ENCODE data around the gene SYNGR2.

SYNGR2 gene, protein sequence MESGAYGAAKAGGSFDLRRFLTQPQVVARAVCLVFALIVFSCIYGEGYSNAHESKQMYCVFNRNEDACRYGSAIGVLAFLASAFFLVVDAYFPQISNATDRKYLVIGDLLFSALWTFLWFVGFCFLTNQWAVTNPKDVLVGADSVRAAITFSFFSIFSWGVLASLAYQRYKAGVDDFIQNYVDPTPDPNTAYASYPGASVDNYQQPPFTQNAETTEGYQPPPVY

DNA sequence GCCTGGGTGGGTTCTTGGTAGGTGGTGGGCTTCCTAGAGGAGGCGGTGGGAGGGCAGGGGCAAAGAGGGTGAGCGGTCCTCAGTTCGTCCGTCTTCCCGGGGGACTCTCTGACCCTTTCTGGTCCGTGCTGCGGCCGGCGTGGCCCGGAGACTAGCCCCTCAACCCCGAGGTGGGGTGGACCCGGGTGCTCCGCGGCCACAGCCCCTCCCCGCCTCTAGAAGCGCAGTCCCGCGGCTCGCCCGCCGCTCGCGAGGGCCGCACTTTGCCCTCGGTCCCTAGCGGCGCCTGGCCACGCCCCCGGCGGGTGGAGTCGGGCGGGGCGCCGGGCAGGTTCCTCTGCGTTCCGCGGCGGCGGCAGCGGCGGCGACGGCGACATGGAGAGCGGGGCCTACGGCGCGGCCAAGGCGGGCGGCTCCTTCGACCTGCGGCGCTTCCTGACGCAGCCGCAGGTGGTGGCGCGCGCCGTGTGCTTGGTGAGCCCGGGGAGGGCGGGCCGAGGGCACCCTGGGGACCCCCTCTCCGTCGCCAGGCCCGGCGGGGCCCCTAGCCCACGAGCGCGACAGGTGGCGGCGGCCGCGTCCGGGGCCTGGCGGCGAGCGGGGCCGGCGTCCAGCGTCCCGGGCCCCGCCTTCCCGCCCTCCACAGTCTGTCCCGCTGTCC is at the start of gene SYNGR2:
SYNGR2 (plus strand) TSS at position 340 of the 661 bp plus-strand sequence; CDS start at position 376, 36 bp downstream.
- Histone ChIP-seq H3K36me3 (ENCODE audit: control insufficient read depth, insufficient read depth, low read length) (peaks cover 15% of the 10 kb centered on the region), H3K27me3 (ENCODE audit: control insufficient read depth, insufficient read depth, low read length) (no peaks in the 10 kb centered on the region), H3K9ac (ENCODE audit: low read length) (peak within 1 kb of the TSS; percentile 71), H3K27ac (ENCODE audit: low read depth, low read length) (no peak within 1 kb of the TSS), H3K9me3 (ENCODE audit: control insufficient read depth, insufficient read depth, low read depth, low read length) (no peaks in the 10 kb centered on the region), H3K4me3 (ENCODE audit: low read depth, low read length) (peak within 1 kb of the TSS; percentile 78), H3K4me1 (ENCODE audit: control insufficient read depth, insufficient read depth, low read length) (peaks cover 34% of the 10 kb centered on the region)

DNA sequence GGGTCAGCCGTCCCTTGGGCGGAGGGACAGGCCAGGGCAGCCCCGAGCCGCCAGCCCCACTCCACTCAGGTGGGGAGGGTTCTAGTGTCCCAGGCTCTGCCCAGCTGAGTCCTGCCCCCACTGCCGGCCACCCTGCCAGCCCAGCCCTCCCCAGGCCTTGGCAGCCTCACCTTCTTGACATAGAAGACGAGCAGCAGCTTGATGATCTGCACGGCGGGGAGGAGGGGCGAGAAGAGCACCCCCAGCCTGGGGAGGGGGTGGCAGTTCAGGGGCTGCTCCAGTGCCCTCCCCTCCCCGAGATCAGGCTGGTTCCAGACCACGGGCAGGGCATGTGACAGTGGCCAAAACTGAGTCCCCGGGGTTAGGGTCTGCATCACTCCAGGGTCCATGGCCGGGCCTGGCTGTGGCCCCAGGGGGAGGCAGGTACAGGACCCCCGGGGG is 49.6 kb upstream of the SYNGR2 start:
- H3K4me3 ChIP-seq (ENCODE audit: low read depth, low read length): no peak overlapping the region
- no peak overlapping the region for H3K9ac ChIP-seq (ENCODE audit: low read length)
- no peaks in the 10 kb centered on the region for H3K4me1 ChIP-seq (ENCODE audit: control insufficient read depth, insufficient read depth, low read length)
- no peaks in the 10 kb centered on the region for H3K27me3 ChIP-seq (ENCODE audit: control insufficient read depth, insufficient read depth, low read length)
- no peak overlapping the region for H3K27ac ChIP-seq (ENCODE audit: low read depth, low read length)
- peaks cover 66% of the 10 kb centered on the region for H3K36me3 ChIP-seq (ENCODE audit: control insufficient read depth, insufficient read depth, low read length)
- H3K9me3 ChIP-seq (ENCODE audit: control insufficient read depth, insufficient read depth, low read depth, low read length): no peaks in the 10 kb centered on the region

DNA sequence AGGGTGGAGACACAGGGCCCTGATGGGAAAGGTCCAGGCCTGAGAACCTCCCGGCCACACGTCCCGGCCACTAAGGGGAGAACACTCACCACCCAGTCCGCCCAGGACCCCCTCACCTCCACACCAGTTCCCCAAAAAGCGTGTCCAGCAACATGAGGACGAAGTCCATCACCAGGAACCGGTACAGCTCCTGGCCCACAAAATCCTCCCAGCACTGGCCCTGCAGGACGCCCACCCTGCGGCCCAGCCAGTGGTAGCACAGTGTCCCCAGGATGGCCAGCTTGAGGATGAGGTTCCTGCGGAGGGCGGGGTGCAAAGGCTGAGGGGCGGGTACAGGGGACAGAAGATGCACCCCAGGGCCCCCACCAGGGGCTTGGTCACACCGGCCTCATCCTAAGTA is 47.8 kb upstream of the SYNGR2 start:
- no peak overlapping the region for H3K27ac ChIP-seq (ENCODE audit: low read depth, low read length)
- peaks cover 70% of the 10 kb centered on the region for H3K36me3 ChIP-seq (ENCODE audit: control insufficient read depth, insufficient read depth, low read length)
- H3K27me3 ChIP-seq (ENCODE audit: control insufficient read depth, insufficient read depth, low read length): no peaks in the 10 kb centered on the region
- no peaks in the 10 kb centered on the region for H3K9me3 ChIP-seq (ENCODE audit: control insufficient read depth, insufficient read depth, low read depth, low read length)
- H3K9ac ChIP-seq (ENCODE audit: low read length): no peak overlapping the region
- H3K4me1 ChIP-seq (ENCODE audit: control insufficient read depth, insufficient read depth, low read length): no peaks in the 10 kb centered on the region
- H3K4me3 ChIP-seq (ENCODE audit: low read depth, low read length): no peak overlapping the region

DNA sequence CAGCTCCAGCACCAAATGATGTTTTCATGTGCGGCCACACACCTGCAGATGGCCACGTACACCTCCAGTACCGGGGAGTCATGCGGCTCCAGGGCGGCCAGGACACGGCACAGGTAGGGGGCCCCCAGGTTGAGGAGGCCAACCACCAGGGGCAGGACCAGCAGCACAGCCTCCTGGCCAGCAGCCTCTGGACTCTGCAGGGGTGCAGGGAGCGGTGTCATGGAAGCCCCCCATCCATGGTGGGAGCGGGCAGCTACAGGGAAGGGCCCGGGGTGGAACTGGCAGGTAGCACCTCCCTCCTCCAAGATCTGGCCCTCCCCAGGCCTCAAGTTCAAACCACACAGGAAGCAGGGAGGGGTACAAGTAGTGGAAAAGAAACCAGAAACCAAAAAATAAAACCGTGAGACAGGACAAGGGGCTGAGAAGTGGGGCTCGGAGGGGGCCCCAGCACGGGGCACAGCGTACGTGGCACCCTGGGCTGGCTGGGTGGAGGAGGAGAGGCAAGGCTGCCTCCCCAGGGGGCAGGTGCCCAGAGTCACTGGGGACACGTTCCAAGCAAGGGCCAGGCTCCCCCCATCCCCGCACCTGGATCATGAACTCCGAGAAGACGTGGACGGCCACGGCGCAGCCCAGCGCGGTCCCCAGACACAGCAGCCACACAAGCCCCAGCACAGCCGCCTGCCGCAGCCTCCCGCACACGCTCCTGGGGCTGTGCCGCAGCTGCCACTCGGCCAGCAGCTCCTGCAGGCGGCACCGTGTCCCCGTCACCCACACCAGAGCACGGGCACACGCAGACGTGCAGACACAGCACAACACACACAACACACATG is 47.2 kb upstream of the SYNGR2 start:
- no peak overlapping the region for H3K9ac ChIP-seq (ENCODE audit: low read length)
- H3K36me3 ChIP-seq (ENCODE audit: control insufficient read depth, insufficient read depth, low read length): peaks cover 76% of the 10 kb centered on the region
- H3K27ac ChIP-seq (ENCODE audit: low read depth, low read length): no peak overlapping the region

DNA sequence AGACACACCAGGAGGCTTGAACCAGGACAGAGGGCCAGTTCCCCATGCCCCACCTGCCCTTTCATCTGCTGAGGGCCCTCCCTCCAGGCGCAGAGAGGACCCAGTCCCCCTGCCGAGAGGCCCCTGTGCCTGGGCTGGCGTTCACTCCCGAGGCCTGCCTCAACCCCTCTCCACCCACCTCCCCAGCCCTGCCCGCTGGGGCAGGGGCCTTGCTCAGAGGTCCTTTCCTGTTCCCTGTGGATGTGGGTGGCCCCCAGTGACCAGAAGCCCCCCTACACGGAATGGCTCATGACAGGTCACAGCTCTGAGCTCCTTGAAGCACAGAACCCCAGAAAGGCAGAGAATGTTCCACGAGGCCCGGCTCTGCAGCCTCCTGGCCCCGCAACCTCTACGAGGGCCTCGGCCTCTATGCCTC is 46.6 kb upstream of the SYNGR2 start:
- H3K36me3 ChIP-seq (ENCODE audit: control insufficient read depth, insufficient read depth, low read length): peaks cover 79% of the 10 kb centered on the region
- no peak overlapping the region for H3K27ac ChIP-seq (ENCODE audit: low read depth, low read length)
- no peaks in the 10 kb centered on the region for H3K27me3 ChIP-seq (ENCODE audit: control insufficient read depth, insufficient read depth, low read length)
- no peaks in the 10 kb centered on the region for H3K9me3 ChIP-seq (ENCODE audit: control insufficient read depth, insufficient read depth, low read depth, low read length)
- H3K9ac ChIP-seq (ENCODE audit: low read length): no peak overlapping the region
- no peak overlapping the region for H3K4me3 ChIP-seq (ENCODE audit: low read depth, low read length)
- H3K4me1 ChIP-seq (ENCODE audit: control insufficient read depth, insufficient read depth, low read length): peaks cover 10% of the 10 kb centered on the region

More for the DNA sequence above, 47.2 kb upstream of the SYNGR2 start:
- Histone ChIP-seq H3K27me3 (ENCODE audit: control insufficient read depth, insufficient read depth, low read length) (no peaks in the 10 kb centered on the region), H3K9me3 (ENCODE audit: control insufficient read depth, insufficient read depth, low read depth, low read length) (no peaks in the 10 kb centered on the region), H3K4me1 (ENCODE audit: control insufficient read depth, insufficient read depth, low read length) (peaks cover 4% of the 10 kb centered on the region), H3K4me3 (ENCODE audit: low read depth, low read length) (no peak overlapping the region)

DNA sequence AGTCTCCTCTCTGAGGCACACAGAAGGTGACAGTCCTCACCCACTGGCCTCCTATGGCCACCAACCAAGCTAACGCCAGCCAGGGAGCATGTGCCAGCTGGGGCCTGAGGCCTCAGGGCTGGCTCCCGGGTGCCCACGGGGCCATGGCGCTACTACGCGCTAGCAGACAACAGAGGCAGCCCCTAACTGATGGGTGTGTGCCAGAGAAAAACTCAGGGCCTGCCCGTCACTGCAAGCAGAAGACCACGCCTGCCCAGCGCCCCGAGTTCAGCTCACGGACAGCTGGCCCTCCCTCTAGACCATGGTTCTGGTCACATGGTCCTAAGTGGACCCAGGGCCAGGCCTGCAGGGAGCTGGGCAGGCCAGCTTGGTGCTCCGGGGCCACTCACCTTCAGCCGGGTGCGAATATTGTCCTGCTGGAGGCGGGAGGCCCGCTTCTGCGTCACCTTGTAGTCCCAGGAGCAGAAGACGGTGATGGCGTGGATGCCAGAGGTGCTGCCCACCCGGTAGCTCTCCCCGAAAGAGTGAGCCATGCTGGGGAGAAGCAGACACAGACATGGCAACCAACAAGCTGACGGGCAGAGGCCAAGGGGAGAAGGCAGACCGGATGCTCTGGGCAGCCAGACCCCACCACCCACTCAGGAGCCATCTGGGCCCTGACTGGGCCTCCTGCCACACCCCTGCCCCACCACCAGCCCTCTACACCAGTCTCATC is 46.0 kb upstream of the SYNGR2 start:
- H3K4me1 ChIP-seq (ENCODE audit: control insufficient read depth, insufficient read depth, low read length): peaks cover 16% of the 10 kb centered on the region
- no peaks in the 10 kb centered on the region for H3K27me3 ChIP-seq (ENCODE audit: control insufficient read depth, insufficient read depth, low read length)
- no peak overlapping the region for H3K4me3 ChIP-seq (ENCODE audit: low read depth, low read length)
- H3K9ac ChIP-seq (ENCODE audit: low read length): no peak overlapping the region
- H3K9me3 ChIP-seq (ENCODE audit: control insufficient read depth, insufficient read depth, low read depth, low read length): no peaks in the 10 kb centered on the region
- no peak overlapping the region for H3K27ac ChIP-seq (ENCODE audit: low read depth, low read length)
- peaks cover 76% of the 10 kb centered on the region for H3K36me3 ChIP-seq (ENCODE audit: control insufficient read depth, insufficient read depth, low read length)

DNA sequence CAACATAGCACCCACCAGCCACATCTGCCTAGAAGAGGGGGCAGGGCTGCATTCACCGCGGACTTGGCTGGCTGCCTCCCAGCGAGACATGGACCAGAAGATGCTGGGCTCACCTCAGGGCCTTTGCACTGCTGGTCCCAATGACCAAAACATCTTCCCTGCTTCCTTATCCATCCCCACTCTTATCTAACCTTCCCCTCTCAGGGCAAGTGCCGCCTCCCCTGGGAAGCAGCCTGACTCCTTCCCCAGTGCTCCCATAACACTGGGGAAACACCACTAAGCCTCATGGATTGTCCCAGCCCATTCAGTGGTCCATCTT is 45.5 kb upstream of the SYNGR2 start:
- H3K9me3 ChIP-seq (ENCODE audit: control insufficient read depth, insufficient read depth, low read depth, low read length): no peaks in the 10 kb centered on the region
- peaks cover 16% of the 10 kb centered on the region for H3K4me1 ChIP-seq (ENCODE audit: control insufficient read depth, insufficient read depth, low read length)
- no peak overlapping the region for H3K27ac ChIP-seq (ENCODE audit: low read depth, low read length)
- H3K4me3 ChIP-seq (ENCODE audit: low read depth, low read length): no peak overlapping the region
- H3K36me3 ChIP-seq (ENCODE audit: control insufficient read depth, insufficient read depth, low read length): peaks cover 75% of the 10 kb centered on the region
- H3K9ac ChIP-seq (ENCODE audit: low read length): no peak overlapping the region
- H3K27me3 ChIP-seq (ENCODE audit: control insufficient read depth, insufficient read depth, low read length): no peaks in the 10 kb centered on the region

DNA sequence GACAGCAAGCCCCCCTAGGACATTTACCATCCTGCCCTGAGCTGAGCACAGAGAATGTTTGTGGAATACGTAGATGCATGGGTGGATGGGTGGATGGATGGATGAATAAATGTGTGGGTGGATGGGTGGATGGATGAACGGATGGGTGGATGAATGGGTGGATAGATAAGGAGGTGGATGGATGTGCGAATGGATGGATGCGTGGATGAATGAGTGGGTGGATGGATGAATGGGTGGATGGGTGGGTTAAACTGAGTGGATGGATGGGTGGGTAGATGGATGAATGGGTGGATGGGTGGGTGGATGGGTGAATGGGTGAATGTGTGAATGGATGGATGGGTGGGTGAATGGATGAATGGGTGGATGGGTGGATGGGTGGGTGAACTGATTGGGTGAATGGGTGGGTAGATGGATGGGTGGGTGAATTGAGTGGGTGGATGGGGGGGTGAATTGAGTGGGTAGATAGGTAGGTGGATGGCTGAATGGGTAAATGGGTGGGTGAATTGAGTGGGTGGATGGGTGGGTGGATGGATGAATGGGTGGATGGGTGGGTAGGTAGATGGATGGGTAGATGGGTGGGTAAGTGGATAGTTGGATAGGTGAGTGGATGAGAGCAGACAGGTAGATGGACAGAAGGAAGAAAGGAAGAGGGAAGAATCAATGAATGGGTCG is 45.0 kb upstream of the SYNGR2 start:
- no peak overlapping the region for H3K27ac ChIP-seq (ENCODE audit: low read depth, low read length)
- H3K4me3 ChIP-seq (ENCODE audit: low read depth, low read length): no peak overlapping the region
- H3K4me1 ChIP-seq (ENCODE audit: control insufficient read depth, insufficient read depth, low read length): peaks cover 16% of the 10 kb centered on the region
- H3K9me3 ChIP-seq (ENCODE audit: control insufficient read depth, insufficient read depth, low read depth, low read length): no peaks in the 10 kb centered on the region
- H3K27me3 ChIP-seq (ENCODE audit: control insufficient read depth, insufficient read depth, low read length): no peaks in the 10 kb centered on the region
- peaks cover 73% of the 10 kb centered on the region for H3K36me3 ChIP-seq (ENCODE audit: control insufficient read depth, insufficient read depth, low read length)
- no peak overlapping the region for H3K9ac ChIP-seq (ENCODE audit: low read length)

DNA sequence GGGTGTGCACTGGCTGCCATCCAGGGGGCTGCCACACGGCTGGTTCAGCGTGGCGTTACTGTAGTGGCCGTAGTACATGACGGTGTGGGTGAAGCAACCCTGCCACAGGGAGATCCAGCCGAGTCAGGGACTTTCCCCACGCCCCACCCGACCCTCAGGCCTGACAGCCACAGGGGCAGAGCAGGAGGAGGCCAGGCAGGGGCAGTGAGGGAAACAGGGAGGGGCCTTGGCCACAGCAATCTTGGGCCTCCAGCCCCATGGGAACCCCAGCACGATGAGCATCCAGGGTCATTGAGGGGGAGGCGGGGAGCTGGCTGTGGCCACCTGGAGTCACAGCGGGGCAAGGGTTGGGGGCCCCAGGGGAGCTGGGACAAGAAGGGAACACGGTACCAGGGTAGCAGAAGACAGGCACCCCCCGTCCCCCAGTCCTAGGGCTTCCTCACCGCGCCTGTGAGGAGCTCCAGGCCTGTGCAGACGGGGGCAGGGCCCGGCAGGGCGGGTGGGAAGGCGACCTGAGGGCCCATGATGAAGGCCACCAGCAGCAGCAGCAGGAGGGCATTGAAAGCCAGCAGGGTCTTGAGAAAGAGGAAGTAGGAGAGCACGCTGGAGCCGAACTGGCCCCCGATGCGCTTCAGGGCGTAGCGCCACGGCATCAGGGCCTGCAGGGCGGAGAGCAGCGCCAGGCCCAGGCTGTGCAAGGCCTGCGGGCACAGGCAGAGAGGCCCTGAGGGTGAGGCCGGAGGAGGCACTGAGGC is 44.1 kb upstream of the SYNGR2 start:
- no peak overlapping the region for H3K9ac ChIP-seq (ENCODE audit: low read length)
- no peak overlapping the region for H3K27ac ChIP-seq (ENCODE audit: low read depth, low read length)
- H3K4me1 ChIP-seq (ENCODE audit: control insufficient read depth, insufficient read depth, low read length): peaks cover 21% of the 10 kb centered on the region
- H3K9me3 ChIP-seq (ENCODE audit: control insufficient read depth, insufficient read depth, low read depth, low read length): no peaks in the 10 kb centered on the region
- H3K36me3 ChIP-seq (ENCODE audit: control insufficient read depth, insufficient read depth, low read length): peaks cover 64% of the 10 kb centered on the region
- no peak overlapping the region for H3K4me3 ChIP-seq (ENCODE audit: low read depth, low read length)
- H3K27me3 ChIP-seq (ENCODE audit: control insufficient read depth, insufficient read depth, low read length): no peaks in the 10 kb centered on the region

DNA sequence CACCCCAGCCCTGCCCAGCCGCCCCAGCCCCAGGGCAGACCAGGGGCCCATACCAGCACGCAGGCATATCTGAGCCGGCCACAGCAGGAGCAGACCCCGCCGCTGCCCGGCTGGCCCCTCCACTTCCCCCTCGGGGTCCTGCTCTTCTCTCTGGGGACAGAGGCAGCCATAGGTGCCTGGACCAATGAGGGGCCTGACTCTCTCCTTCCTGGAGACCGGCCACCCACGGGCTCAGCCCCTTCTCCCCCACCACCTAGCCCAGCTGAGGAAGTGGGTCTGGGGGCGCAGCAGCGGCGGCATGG is 43.6 kb upstream of the SYNGR2 start:
- H3K36me3 ChIP-seq (ENCODE audit: control insufficient read depth, insufficient read depth, low read length): peaks cover 62% of the 10 kb centered on the region
- H3K27ac ChIP-seq (ENCODE audit: low read depth, low read length): no peak overlapping the region
- no peak overlapping the region for H3K4me3 ChIP-seq (ENCODE audit: low read depth, low read length)
- H3K9ac ChIP-seq (ENCODE audit: low read length): no peak overlapping the region
- H3K27me3 ChIP-seq (ENCODE audit: control insufficient read depth, insufficient read depth, low read length): no peaks in the 10 kb centered on the region
- no peaks in the 10 kb centered on the region for H3K9me3 ChIP-seq (ENCODE audit: control insufficient read depth, insufficient read depth, low read depth, low read length)
- H3K4me1 ChIP-seq (ENCODE audit: control insufficient read depth, insufficient read depth, low read length): peaks cover 27% of the 10 kb centered on the region

All from HUES6 (cell line).